GM21447 (cell line): ENCODE data around the gene EIF2A.
"Not testable (repeated sequence)": the region's sequence is repeated elsewhere in the genome, so short reads cannot be mapped to it uniquely, and the experiment has no call there.

Experiments
- ATAC-seq: cut with Tn5 transposase; IDR thresholded peaks from one replicate; pipeline ENCODE4 v1.9.1; 2021; ENCODE audit not compliant: unreplicated experiment

EIF2A gene

DNA sequence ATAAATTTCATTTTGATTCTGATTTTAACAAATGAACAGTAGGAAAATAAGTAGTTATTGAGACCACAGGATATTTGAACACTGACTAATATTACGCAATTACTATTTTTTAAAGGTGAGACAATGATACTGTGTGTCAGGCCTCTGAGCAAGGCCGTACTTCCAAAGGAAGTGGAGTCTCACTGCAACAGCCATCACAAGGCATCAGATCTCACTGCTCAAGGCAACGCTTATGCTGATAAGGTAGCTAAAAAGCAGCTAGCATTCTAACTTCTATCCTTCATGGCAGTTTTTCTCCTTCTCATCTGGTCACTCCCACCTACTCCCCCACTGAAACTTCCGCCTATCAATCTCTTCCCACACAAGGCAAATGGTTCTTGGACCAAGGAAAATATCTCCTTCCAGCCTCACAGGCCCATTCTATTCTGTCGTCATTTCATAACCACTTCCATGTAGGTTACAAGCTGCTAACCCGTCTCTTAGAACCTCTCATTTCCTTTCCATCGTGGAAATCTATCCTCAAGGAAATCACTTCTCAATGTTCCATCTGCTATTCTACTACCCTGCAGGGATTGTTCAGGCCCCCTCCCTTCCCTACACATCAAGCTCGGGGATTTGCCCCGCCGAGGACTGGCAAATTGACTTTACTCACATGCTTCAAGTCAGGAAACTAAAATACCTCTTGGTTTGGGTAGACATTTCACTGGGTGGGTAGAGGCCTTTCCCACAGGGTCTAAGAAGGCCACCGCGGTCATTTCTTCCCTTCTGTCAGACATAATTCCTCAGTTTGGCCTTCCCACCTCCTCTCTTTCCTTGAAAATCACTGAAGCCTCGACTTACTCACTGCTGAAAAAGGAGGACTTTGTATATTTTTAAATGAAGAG, 54.3 kb downstream of the EIF2A start:
- not testable (repeated sequence) for ATAC-seq

DNA sequence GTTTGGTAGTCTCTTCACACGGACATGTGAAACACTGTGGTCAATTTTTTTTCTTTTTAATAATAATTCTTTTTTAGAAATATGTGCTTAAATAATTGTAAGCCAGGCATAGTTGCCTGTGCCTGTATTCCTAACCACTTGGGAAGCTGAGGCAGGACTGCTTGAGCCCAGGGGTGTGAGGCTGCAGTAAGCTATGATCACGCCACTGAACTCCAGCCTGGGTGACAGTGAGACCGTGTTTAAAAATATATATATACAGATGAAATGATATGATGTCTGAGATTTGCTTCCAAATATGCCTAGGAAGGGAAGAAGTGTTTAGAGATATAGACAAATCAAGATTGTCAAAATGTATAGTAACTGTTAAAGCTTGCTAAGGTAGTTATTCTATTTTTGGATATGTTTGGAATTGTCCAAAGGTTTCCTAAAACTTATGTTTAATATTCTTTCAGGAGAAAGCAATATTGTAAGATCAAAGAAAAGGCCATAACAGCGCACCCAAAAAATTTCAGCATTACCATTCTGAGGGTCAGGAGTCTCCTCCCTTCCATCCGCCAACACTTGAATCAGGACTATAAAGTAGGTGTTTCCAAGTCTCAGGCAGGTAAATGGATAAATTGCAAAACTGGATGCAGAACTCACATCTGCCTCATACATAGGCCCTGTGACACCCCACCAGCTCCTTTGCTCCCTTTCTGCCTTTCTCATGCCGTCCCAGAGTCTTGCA, 56.0 kb downstream of the EIF2A start:
- peak; percentile 7 for ATAC-seq

DNA sequence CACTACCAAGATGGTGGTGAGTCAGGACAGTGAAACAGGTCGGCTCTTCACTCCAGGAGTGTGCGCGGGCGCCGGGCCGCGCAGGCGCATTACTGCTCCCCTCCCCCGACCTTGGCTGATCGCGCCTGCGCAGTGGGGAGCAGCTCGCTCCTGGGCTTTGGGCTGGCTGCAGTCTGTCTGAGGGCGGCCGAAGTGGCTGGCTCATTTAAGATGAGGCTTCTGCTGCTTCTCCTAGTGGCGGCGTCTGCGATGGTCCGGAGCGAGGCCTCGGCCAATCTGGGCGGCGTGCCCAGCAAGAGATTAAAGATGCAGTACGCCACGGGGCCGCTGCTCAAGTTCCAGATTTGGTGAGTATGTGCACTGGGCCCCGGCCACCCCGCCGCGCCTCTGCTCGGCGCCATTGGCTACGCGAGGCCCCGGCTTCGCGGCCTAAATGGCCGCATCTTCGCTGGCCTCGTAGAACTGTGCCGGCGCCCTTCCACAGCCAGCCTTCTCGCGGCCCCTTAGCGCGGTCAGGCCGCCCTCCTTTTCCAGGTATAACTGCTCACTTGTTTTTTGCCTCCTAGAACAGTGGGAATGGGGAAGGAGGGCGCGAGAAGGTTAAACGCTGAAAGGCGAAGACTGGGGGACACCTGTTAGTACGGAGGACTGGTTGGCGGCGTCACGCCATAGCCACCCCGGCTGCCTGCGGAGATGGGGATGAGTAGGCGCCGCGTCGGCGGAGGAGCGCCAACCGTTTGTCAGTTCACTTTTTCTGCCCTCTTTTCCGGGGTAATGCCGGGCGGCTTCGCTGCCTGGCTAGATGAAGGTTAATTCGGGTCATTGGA, 56.8 kb downstream of the EIF2A start, which contains the start of gene SELENOT:
Gene SELENOT (plus strand): TSS at position 169 of the 827 bp plus-strand sequence. CDS start 42 bp downstream, at position 211.
- ATAC-seq: peak; percentile 46

DNA sequence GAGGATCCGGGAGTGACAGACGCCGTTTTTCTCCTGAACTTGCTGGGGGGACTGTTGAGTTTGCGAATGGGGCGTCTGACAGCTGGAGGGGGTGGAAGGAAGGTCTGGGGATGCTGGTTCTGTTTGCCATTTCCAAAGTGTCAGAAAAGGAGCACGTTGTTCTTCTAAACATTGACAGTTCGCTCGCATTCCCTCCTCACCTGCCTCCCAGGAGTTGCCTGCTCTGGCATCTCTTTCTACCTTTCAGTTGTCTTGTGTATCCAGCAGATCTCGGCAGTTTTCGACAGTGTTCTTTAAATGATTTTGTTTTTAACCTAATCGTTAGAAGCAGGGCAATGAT, 57.4 kb downstream of the EIF2A start:
- no peak for ATAC-seq

DNA sequence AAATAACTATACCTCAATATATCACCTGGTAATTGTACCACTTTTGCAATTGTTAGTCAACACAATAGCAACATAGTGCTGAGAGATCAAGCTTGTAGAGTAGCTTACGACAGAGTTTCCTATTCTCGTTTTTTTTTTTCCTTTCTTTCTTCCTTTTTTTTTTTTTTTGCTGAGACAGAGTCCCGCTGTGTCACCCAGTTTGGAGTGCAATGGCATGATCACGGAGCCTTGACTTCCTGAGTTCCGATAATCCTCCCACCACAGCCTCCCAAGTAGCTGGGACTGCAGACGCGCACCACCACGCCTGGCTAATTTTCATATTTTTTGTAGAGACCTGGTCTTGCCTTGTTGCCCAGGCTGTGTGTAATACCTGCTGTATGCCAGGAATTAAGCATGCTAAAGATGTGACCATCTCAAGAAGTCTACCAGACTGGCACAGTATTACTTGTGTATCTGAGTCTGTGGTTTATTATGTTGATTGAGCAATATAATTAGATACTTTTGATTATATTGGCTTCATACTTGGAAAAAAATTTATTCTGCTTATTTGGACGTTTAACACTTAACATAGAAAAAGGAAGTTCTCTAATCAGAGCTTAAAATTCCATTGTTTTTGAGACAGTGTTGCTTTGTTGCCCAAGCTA, 59.5 kb downstream of the EIF2A start:
- no peak for ATAC-seq

DNA sequence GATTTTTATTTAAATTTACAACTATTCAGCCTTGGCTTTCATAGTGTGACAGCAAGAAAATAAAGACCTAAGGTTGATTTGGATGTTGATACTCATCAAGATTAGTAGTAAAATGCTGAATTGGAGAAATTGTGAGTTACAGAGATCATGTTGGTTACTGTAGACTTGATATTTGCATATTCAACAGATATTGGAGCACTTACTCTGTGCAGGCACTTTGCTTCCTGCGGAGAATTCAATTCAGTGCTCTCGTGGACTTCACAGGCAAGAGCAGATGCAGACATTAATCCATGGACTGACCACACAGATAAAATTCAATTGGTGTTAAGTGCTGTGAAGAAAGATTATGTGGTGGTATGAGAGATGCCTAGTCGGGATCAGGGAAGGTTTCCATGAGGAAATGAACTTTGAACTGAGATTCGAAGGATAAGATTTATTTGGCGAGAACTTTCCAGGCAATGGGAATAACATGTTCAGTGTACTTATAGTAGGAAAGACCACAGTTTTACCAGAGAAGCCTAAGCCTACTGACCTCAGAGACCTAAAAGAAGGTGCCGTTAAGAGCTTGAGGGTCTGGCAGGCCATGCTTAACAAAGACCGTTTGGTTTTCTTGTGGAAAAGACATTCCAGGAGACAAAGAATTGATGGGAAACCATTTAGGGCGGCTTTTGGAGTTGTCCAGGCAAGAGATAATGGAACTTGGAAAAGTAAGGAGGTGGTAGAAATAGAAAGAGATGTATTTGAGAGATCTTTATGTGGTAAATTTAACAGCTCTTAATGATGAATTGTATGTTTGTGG, 60.9 kb downstream of the EIF2A start:
- no peak for ATAC-seq

DNA sequence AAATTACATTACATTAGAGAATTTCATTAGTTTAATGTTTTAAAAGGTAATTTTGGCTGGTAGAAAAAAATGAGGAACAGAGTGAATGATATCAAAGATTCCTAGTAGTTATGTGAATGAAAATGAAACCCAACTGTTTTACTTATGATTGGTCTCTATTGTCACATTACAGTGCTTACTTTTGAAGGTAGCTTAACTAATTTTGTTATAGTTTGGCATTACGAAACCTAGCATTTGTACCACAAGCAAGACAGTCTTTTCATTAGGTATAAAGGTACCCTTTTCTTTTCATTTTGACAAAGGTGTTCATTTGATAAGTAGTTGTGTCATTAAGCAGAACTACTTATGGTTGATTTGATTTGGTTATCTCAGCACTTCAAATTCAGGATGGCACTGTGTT, 63.4 kb downstream of the EIF2A start:
- no peak for ATAC-seq

DNA sequence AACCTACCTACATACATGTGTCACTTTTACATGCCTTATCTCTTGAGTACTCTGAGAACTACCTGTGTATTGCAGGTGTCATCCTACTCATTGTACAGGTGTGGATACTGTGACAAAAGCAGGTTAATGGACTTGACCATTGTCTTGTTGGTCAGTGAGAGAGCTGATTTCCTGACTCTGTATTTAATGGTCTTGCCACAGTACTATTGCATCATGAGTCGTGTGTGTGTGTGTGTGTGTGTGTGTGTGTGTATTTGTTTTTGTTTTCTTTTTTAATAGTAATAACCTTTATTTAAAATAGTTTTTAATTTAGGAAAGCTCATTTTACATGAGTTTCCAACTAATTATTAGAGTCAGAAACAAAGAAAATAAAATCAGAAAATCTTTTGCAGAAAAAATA, 64.2 kb downstream of the EIF2A start:
- ATAC-seq: no peak

DNA sequence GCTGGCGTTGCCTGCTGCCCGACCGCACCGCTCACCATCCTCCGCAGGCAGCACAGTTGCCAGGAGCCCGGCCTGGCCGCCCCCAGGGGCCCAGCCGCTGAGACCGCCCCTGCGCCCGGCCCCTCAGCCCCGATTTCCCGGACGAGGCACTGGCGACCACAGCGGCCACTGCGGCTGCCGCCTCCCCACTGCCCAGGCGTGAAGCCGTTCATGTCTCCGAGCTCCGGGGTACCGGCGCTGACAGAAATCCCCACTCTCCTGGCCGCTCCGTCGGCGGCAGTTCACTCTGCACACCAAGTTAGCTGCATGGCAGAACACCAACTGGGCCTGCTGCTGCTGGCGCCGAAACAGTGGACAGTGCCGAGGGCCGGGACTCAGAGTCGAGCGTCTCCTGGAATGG, 65.1 kb downstream of the EIF2A start:
- no peak for ATAC-seq

DNA sequence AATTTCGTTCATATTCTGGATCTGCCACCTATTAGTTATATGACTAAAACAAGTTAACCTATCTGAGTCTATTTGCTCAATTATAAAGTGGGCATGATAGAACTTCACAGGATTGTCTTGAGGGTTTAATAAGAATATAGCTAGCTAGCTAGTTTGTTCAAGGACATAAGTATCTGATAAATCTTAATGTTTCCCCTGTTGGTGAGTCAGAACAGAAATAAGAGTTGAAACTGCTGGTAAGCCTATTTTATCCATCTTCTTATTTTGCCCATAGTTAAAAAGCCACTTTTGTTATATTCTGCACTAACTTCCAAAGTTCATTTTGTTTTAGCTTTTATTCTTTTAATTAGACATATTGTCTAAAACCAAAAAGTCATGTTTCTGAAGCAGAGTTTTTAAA, 65.9 kb downstream of the EIF2A start:
- ATAC-seq: no peak

DNA sequence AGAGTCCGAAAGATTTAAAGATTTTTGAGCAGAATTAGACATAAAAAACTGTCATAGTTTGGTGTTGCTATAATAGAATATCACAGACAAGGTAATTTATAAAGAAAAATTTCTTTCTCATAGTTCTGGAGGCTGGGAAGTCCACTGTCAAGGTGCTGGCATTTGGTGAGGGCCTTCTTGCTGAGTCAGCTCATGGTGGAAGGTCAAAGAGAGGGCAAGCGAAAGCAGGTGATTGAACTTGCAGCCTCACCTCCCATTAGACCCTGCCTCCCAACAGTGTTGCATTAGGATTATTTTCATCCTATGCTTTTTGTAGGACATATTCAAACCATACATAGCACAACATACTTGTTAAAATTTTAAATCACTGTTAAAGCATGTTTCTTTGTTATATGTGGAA, 66.4 kb downstream of the EIF2A start:
- ATAC-seq: no peak

DNA sequence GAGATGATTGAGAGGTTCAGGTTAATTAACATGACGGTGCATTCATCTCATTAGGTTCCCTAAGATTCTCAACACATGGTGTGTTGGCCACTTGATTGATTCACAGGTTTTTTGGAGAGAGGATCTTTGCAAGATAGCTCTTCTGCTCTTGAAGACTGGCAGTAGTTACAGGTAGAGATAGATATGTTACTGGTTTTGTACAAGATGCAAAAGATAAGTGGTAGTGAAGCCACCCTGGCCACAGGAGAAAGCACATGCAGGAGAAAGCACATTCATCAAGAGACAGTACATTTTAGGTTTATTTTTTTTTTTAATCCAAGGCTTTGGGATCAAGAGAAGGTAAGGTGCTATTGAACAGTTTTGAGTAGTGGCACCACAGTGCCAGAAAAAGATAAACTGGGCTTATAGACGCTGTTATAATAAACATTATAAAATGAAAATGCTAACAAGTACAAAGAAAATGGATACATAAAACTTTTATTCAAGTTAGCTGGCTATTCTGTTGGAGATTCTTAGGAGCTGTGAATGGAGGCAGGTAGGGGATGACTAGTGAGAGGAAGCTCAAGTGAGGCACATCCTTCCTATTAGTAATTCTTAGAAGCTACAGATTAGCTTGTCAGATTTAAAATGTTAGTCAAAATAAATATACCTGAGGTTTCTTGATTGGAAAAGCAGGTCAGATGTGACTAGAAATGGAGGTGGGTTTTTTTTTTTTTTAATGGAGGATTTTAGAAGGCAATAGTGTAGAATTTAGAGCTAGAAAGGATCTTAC, 67.3 kb downstream of the EIF2A start:
- no peak for ATAC-seq

DNA sequence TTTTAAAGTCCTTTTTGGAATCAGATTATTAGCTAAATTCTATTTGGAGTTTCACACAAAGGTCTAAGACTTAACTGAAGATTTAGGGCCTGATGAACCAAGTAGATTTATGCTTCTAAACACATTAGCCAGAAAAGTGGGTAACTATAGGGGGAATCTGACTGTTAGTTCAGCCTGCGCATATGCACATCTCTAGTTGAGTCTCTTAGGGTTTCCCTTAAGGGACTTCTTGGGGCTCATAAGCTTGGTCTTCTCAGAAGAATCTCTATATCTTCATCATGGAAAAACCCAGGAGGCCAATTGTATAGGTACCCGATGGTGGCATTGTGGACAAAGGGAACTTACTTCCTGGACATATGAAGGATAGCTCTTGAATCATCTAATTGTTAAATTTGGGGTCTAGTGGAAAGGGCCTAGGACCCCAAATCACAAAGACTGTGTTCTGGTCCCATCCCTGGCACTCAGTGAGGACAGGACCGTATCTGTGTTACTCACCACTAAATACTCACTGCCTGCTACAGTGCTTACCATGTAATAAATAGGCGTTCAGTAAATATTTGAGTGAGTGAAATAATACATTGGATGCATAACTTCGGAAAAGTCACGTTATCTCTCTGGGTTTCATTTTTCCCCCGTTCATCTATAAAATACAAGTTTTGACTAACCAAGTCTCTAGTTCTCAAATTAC, 73.6 kb downstream of the EIF2A start:
- no peak for ATAC-seq

DNA sequence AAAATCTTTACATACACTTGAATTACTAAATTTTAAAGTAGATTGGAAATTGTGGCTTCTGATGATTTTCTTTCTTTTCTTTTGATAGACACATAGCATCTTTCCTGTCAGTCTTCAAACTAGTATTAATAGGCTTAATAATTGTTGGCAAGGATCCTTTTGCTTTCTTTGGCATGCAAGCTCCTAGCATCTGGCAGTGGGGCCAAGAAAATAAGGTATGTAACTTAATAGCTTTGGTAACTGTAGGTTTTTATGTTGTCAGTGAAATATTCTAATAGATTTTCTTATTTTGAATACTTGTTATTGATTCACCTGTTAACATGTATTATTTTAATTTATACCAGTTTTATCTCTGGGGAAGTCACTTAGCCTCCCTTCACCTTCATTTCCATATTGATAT, 76.4 kb downstream of the EIF2A start:
- ATAC-seq: not testable (repeated sequence)

DNA sequence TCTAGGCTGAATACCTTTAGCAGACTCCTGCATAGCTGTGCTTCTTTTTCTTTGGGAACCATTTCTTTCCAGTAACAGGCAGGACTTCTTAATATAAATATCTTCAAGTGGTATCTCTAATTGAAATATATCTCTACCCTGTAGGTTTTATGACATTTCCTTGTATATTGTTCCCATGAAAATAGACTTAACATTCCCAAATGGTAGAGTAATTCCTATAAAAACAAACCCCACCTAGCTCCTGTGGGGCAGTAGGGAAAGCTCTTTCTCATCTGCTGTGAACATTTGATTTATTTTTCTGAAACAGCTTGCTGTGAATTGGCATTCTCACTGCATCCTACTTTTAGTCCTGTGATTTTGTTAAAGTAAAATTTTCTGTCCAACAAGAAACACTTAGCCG, 77.4 kb downstream of the EIF2A start:
- no peak for ATAC-seq

DNA sequence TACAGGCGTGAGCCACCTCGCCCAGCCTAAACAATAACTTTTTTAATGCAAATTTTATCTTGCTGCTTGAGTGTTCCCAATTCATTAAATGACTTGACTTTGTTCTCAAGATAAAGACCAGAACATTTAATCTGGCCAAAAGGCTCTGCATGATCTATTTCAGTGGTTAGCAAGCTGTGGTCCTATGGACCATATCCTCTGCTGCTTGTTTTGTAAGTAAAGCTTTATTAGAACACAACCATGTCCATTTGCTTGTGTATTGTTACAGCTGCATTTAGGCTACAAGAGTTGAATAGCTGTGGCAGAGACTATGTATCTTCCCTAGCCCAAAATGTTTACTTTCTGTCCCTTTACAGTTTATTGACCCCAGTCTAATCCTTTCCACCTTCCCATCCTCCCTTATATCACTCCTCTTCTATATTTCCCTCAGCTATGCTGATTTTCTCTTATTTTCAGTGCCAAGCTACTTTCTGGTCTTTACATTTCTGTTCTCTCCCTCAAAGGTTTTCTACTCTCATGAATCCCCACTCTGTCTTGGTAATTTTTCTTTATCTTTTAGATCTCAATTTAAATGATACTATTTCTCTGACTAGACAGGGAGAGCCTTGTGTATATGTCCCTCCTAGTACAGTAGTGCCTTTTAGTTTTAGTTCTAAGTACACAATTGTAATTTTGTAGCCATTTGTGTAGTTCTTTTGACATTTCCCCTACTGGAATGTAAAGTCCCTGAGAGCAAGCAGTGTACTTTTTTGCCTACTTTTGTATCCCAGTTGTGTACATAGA, 79.8 kb downstream of the EIF2A start:
- no peak for ATAC-seq

DNA sequence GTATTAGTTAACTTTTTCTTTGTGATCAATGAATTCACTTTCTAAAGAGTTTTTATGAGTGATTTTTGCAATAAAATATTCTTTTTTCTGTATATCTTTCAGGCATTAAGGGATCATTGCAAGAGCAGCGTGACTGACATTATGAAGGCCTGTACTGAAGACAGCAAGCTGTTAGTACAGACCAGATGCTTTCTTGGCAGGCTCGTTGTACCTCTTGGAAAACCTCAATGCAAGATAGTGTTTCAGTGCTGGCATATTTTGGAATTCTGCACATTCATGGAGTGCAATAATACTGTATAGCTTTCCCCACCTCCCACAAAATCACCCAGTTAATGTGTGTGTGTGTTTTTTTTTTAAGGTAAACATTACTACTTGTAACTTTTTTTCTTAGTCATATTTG, 81.0 kb downstream of the EIF2A start:
- no peak for ATAC-seq
